ENCODE data around the gene SPEM2.

DNA sequence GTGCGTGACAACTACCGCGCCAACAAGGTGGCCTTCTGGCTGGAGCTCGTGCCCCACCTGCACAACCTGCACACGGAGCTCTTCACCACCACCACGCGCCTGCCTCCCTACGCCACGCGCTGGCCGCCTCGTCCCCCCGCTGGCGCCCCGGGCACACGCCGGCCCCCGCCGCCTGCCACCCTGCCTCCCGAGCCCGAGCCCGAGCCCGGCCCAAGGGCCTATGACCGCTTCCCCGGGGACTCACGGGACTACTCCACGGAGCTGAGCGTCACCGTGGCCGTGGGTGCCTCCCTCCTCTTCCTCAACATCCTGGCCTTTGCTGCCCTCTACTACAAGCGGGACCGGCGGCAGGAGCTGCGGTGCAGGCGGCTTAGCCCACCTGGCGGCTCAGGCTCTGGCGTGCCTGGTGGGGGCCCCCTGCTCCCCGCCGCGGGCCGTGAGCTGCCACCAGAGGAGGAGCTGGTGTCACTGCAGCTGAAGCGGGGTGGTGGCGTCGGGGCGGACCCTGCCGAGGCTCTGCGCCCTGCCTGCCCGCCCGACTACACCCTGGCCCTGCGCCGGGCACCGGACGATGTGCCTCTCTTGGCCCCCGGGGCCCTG lies 8.3 kb upstream of the SPEM2 start:
- TF ChIP-seq POLR2A (IDR thresholded peaks at IDR 0.05), result no peak
- TF ChIP-seq, protein P1, sequence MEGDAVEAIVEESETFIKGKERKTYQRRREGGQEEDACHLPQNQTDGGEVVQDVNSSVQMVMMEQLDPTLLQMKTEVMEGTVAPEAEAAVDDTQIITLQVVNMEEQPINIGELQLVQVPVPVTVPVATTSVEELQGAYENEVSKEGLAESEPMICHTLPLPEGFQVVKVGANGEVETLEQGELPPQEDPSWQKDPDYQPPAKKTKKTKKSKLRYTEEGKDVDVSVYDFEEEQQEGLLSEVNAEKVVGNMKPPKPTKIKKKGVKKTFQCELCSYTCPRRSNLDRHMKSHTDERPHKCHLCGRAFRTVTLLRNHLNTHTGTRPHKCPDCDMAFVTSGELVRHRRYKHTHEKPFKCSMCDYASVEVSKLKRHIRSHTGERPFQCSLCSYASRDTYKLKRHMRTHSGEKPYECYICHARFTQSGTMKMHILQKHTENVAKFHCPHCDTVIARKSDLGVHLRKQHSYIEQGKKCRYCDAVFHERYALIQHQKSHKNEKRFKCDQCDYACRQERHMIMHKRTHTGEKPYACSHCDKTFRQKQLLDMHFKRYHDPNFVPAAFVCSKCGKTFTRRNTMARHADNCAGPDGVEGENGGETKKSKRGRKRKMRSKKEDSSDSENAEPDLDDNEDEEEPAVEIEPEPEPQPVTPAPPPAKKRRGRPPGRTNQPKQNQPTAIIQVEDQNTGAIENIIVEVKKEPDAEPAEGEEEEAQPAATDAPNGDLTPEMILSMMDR (IDR thresholded peaks at IDR 0.05), result no peak

Data from prostate gland (tissue), 2 donors.